ENCODE results near the gene UXS1. TPM values are rescaled to one million over a fixed set of nuclear protein-coding genes. Genes with fewer than 3 reads are reported as not detected.

Gene UXS1
- total RNA-seq, 1 experiment from 2014 or later, result 66.0 TPM

- DNase-seq (ENCODE audit: low read depth), result no peak
Measured at GRCh38 chr2:106161938-106162820, 31.9 kb downstream of the UXS1 start.

DNA sequence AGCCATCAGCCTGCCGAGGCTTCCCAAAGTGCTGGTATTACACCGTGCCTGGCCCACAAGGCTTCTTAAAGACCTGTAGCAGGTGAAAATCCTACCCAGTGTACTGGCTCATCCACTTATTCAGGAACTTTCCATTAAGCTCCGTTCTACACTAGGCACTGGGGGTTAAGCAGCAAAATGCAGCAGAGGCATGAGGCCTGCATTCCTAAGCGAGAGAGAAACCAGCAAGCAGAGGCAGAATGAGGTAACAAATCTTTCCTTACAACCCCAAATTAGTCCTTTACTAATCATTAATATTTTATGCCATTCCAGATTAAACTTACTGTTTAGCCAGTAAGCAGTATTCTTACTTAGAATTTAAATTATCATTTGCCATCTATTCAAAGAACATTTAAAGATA lies 32.8 kb downstream of the UXS1 start:
- no peak for DNase-seq (ENCODE audit: low read depth)

- no peak for DNase-seq (ENCODE audit: low read depth)
Measured at GRCh38 chr2:106160786-106161261, 33.3 kb downstream of the UXS1 start.

DNA sequence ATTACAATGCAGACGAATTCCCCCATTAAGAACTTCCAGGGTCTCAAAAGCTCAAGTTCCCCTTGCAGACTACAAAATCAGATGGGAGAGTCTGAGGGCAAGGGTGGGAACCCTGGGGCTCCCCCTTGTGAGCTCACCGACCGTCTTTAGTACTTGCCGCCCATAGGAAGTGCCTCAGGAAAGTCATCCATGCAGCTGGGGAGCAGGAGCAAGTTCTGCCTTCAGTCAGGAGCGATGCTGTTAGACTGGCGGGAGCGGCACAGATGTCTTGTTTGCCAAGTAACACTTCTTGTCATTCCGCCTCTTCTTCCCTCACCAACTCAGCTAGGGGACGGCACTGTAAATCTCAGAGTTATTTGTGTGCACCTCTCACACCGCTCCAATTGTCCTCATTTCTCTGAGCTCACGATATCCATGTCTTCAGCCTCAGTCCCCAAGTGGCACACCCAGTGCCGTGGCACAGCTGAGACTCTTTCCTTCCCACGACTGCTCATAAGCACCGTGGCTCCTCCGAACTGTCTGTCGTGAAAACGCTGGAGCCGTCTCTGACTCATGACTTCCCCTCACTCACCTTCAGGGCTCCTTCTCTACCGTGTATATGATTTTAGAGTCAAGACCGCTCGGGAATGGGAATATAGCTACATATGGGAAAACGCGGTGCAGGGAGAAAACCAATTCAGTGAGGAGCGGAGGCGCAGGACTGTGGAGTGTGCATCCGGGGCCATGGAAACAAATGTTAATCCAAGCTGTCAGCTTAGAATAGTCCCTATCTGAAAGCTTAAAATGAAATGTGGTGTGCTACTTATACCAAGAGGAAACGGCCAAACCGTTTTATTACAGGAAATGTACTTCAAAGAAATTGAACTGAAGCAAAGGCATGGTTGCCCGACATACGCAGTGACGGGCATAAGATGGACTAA lies 34.0 kb downstream of the UXS1 start:
- DNase-seq (ENCODE audit: low read depth), result no peak

GRCh38 chr2:106158871-106159270 lies 35.2 kb downstream of the UXS1 start:
- DNase-seq (ENCODE audit: low read depth), result no peak

DNA sequence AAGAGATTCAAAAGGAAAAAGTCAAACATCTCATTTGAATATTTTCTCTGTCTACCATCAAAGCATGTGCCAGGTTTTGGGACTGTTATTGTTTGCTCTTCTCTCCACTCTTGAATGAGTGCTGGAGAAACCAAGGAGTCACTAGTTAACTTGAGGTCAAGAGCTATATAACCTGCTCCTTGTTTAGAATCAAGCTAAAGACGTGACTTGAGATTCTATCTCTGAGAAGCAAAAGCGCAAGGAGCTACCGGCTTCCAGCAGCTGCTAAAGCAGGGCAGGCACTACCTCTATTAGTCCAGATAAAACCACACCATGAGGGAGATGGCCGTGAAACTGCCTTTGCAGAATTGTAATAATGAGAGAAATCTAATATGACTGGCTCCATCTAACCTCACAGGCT lies 36.0 kb downstream of the UXS1 start:
- no peak for DNase-seq (ENCODE audit: low read depth)

DNA sequence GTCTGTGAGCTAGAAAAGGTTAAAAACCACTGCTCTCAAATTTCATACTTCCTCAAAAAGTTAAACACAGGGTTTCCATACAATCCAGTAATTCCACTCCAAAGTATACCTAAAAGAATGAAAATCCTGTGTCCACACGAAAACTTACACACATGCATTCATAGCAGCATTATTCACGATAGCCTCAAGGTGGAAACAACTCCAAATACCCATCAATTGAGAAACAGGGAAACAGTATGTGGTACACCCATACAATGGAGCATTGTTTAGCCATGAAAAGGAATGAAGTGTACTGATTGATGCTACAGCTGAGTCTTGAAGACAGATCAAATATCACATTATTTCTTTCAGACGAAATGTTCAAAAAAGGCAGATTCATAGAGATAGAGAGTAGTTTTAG lies 36.7 kb downstream of the UXS1 start:
- DNase-seq (ENCODE audit: low read depth), result no peak

- DNase-seq (ENCODE audit: low read depth), result peak; percentile 36
Measured at GRCh38 chr2:106156305-106157296, 37.5 kb downstream of the UXS1 start.

DNA sequence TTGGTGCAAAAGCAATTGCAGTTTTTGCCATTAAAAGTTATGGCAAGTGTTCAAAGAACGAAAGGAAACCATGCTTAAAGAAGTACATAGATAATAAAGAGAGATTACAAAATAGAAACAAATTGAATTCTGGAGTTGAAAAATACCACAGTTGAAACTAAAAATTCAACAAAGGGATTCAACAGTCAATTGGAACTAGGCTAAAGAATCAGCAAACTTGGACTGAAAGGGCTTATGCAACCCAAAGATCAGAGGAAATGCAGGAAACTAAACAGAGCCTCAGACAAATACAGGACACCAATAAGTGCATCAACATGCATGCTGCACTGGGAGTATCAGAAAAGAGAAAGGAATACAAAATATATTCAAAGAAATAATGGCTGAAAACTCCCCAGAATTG lies 40.3 kb downstream of the UXS1 start:
- DNase-seq (ENCODE audit: low read depth), result no peak

DNA sequence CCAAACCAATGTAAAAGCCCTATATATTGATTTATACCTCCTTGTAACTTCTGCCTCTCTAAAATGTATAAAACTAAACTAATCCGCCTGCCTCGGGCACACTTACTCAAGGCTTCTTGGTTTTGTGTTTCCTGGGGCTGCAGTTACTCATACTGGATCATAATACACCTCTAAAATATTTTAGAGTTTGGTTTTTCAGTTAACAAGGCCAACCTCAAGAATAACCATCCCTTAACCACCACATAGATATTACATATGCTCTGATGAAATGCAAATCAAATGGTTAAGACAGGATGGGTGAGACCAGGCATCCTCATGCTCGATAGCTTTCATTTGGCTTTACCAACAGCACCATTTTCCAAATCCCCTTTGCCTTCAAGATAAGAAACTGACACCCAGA lies 46.4 kb downstream of the UXS1 start:
- DNase-seq (ENCODE audit: low read depth), result peak; percentile 19

GRCh38 chr2:106147159-106147558 lies 46.9 kb downstream of the UXS1 start:
- DNase-seq (ENCODE audit: low read depth), result peak; percentile 57

DNA sequence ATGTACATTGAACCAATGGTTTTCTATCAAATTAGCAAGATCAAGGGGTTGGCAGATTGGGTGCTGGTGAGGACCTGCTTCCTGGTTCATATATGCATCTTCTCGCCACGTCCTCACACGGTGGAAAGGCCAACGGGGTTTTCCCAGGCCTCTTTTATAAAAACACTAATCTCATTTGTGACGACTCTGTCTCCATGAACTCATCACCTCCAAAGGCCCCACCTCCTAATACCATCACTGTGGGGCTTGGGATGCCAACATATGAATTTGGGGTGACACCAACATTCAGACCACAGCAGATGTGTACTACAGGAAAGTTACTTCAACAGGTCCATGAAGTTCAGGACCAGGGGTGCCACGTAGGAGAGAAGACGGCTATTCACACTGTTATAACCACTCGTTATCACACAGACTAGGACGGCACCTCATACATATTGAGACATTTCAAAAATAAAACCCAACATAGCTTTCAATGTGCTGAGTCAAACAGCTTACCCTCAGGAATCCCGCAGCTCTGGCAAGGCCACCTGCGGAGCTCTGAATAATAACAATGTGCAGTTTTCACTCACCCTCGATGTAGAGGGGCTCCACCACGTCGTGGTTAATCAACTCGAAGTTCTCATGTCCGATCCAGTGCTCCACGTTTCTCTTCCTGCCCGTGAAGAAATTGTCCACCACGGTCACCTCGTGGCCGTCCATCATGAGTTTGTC lies 49.3 kb downstream of the UXS1 start:
- no peak for DNase-seq (ENCODE audit: low read depth)

DNA sequence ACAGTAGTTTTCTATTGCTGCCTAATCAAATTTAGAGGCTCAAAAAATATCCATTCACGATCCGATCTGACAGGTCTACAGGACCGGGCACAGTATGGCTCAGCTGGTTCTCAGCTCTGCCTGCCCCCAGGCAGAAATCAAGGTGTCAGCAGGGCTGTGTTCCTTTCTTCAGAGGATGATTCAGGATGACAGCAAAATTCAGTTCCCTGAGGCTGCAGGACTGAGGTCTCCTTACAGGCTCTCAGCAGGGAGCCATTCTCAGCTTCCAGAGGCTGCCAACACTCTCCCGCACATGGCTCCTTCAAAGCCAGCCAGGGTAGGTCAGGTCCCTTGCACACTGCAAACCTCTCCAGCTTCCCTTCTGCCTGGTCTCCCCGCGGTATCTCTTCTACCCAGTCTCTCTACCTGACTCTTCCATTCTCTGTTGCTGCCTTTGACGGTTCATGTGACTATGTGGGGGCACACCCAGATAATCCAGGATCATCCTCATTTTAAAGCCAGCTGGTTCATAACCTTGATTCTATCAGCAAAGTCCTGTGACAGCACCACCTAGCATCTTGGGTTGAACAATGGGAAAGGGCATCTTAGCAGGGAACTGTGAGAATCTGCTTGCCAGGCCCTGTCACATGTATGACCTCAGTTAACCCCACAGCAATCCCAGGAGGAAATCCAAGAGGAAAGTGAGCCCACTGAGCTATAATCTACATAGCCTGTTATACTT lies 50.4 kb downstream of the UXS1 start:
- no peak for DNase-seq (ENCODE audit: low read depth)

DNA sequence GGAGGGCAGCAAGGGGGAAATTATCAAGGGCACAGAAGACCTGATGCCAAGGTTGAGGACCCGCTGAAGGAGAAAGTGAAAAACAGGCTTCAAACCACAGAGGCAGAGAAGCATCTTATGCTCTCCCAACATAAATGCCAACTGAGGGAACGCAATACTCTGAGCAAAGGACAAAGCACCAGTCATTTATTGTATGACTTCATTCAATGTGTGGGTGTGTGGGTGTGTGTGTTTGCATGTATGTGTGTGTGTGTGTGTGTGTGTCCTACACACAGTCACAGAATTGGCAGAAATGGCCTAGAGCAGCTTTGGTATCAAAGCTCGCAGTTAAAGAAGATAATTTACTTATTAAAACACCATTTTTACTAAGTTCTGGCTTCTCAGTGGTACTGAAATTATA lies 51.4 kb downstream of the UXS1 start:
- DNase-seq (ENCODE audit: low read depth), result no peak

GRCh38 chr2:106140913-106141312 lies 53.2 kb downstream of the UXS1 start:
- DNase-seq (ENCODE audit: low read depth), result no peak

GRCh38 chr2:106140113-106140512 lies 54.0 kb downstream of the UXS1 start:
- DNase-seq (ENCODE audit: low read depth), result no peak

- peak; percentile 67 for DNase-seq (ENCODE audit: low read depth)
Measured at GRCh38 chr2:106139238-106139935, 54.7 kb downstream of the UXS1 start.

GRCh38 chr2:106138543-106139237 lies 55.4 kb downstream of the UXS1 start:
- DNase-seq (ENCODE audit: low read depth), result no peak

Data from LHCN-M2 (cell line).